ENCODE measurements around the gene AGBL4.

- TF ChIP-seq CTCF (IDR thresholded peaks at IDR 0.05) (no peak), POLR2A (IDR thresholded peaks at IDR 0.05) (no peak)
Observed at GRCh38 chr1:48776393-48777218, 1247.1 kb downstream of the AGBL4 start, which contains the start of gene BEND5.
